ENCODE data around the gene RASSF4.

The RASSF4 gene

GRCh38 chr10:44948642-44949041, 11.0 kb upstream of the RASSF4 start:
- DNase-seq (ENCODE audit: low read depth in 2 of 2), result no peak

GRCh38 chr10:44949127-44949802, 10.3 kb upstream of the RASSF4 start:
- DNase-seq (ENCODE audit: low read depth in 2 of 2), result no peak

GRCh38 chr10:44949915-44950314, 9.7 kb upstream of the RASSF4 start:
- DNase-seq (ENCODE audit: low read depth in 2 of 2), result no peak

GRCh38 chr10:44950326-44951225, 9.0 kb upstream of the RASSF4 start:
- DNase-seq (ENCODE audit: low read depth in 2 of 2), result no peak

GRCh38 chr10:44951576-44952226, 7.9 kb upstream of the RASSF4 start:
- DNase-seq (ENCODE audit: low read depth in 2 of 2), result no peak

- no peak for DNase-seq (ENCODE audit: low read depth in 2 of 2)
Observed at GRCh38 chr10:44952779-44953231, 6.8 kb upstream of the RASSF4 start.

- no peak for DNase-seq (ENCODE audit: low read depth in 2 of 2)
Observed at GRCh38 chr10:44954042-44954441, 5.6 kb upstream of the RASSF4 start.

- DNase-seq (ENCODE audit: low read depth in 2 of 2), result no peak
Observed at GRCh38 chr10:44954962-44955361, 4.6 kb upstream of the RASSF4 start.

- no peak for DNase-seq (ENCODE audit: low read depth in 2 of 2)
Observed at GRCh38 chr10:44955413-44956070, 4.1 kb upstream of the RASSF4 start.

- DNase-seq (ENCODE audit: low read depth in 2 of 2), result no peak
Observed at GRCh38 chr10:44956226-44956625, 3.4 kb upstream of the RASSF4 start.

GRCh38 chr10:44956717-44957706, 2.6 kb upstream of the RASSF4 start:
- no peak for DNase-seq (ENCODE audit: low read depth in 2 of 2)

- no peak for DNase-seq (ENCODE audit: low read depth in 2 of 2)
Observed at GRCh38 chr10:44958196-44958897, 1.3 kb upstream of the RASSF4 start.

GRCh38 chr10:44958898-44959246, 730 bp upstream of the RASSF4 start:
- DNase-seq (ENCODE audit: low read depth in 2 of 2), result no peak

GRCh38 chr10:44960088-44960460, 472 bp downstream of the RASSF4 start:
- DNase-seq (ENCODE audit: low read depth in 2 of 2), result no peak

- DNase-seq (ENCODE audit: low read depth in 2 of 2), result no peak
Observed at GRCh38 chr10:44960482-44961229, 1.1 kb downstream of the RASSF4 start.

GRCh38 chr10:44961230-44961571, 1.6 kb downstream of the RASSF4 start:
- no peak for DNase-seq (ENCODE audit: low read depth in 2 of 2)

- DNase-seq (ENCODE audit: low read depth in 2 of 2), result no peak
Observed at GRCh38 chr10:44961931-44962750, 2.5 kb downstream of the RASSF4 start.

GRCh38 chr10:44962870-44963738, 3.5 kb downstream of the RASSF4 start:
- no peak for DNase-seq (ENCODE audit: low read depth in 2 of 2)

Data from stimulated activated CD8-positive, alpha-beta memory T cell treated with anti-CD3 and anti-CD28 coated beads, Interleukin-2, amount 100 ng/mL, for 48 hours (primary cell).